ENCODE results near the gene MEX3A.

GRCh38 chr1:156096640-156097391 lies 14.6 kb upstream of the MEX3A start:
- no peak for TF ChIP-seq POLR2A (IDR thresholded peaks at IDR 0.05; ENCODE audit: borderline replicate concordance, extremely low read depth, insufficient read depth, insufficient read length)
- peak in 2 of 3 experiments; percentile 98 to 99; a peak in 4 of 6 replicates for TF ChIP-seq CTCF (IDR thresholded peaks at IDR 0.05 in 2 of 3, conservative IDR thresholded peaks at IDR 0.05 in 1 of 3; ENCODE audit: borderline replicate concordance in 1 of 3, insufficient read depth in 1 of 3, low read depth in 2 of 3, low read length in 2 of 3)
- TF ChIP-seq REST (IDR thresholded peaks at IDR 0.05; ENCODE audit: low read depth): no peak
